ENCODE data around the gene DGKZ.

Gene DGKZ

GRCh38 chr11:46330154-46330553, 17.1 kb upstream of the DGKZ start:
- DNase-seq (ENCODE audit: low spot score) = no peak

GRCh38 chr11:46330563-46331281, 16.5 kb upstream of the DGKZ start:
- no peak for DNase-seq (ENCODE audit: low spot score)

GRCh38 chr11:46331282-46331984, 15.8 kb upstream of the DGKZ start:
- no peak for DNase-seq (ENCODE audit: low spot score)

GRCh38 chr11:46332093-46332567, 15.1 kb upstream of the DGKZ start:
- no peak for DNase-seq (ENCODE audit: low spot score)

- no peak for DNase-seq (ENCODE audit: low spot score)
Measured at GRCh38 chr11:46332568-46333393, 14.5 kb upstream of the DGKZ start.

- DNase-seq (ENCODE audit: low spot score) = no peak
Measured at GRCh38 chr11:46333394-46333947, 13.8 kb upstream of the DGKZ start.

GRCh38 chr11:46334211-46334610, 13.1 kb upstream of the DGKZ start:
- DNase-seq (ENCODE audit: low spot score) = no peak

- DNase-seq (ENCODE audit: low spot score) = no peak
Measured at GRCh38 chr11:46335271-46335670, 12.0 kb upstream of the DGKZ start.

GRCh38 chr11:46335890-46336562, 11.2 kb upstream of the DGKZ start:
- DNase-seq (ENCODE audit: low spot score) = peak; percentile 78

- DNase-seq (ENCODE audit: low spot score) = no peak
Measured at GRCh38 chr11:46336563-46337180, 10.6 kb upstream of the DGKZ start.

- no peak for DNase-seq (ENCODE audit: low spot score)
Measured at GRCh38 chr11:46337626-46338345, 9.5 kb upstream of the DGKZ start.

- DNase-seq (ENCODE audit: low spot score) = no peak
Measured at GRCh38 chr11:46338636-46338987, 8.7 kb upstream of the DGKZ start.

- DNase-seq (ENCODE audit: low spot score) = no peak
Measured at GRCh38 chr11:46338988-46339666, 8.1 kb upstream of the DGKZ start.

- DNase-seq (ENCODE audit: low spot score) = no peak
Measured at GRCh38 chr11:46339816-46340215, 7.4 kb upstream of the DGKZ start.

GRCh38 chr11:46341454-46341853, 5.8 kb upstream of the DGKZ start:
- DNase-seq (ENCODE audit: low spot score) = no peak

GRCh38 chr11:46342239-46342638, 5.0 kb upstream of the DGKZ start:
- DNase-seq (ENCODE audit: low spot score) = no peak

GRCh38 chr11:46343520-46343919, 3.7 kb upstream of the DGKZ start:
- no peak for DNase-seq (ENCODE audit: low spot score)

- no peak for DNase-seq (ENCODE audit: low spot score)
Measured at GRCh38 chr11:46345131-46345597, 2.1 kb upstream of the DGKZ start.

- no peak for DNase-seq (ENCODE audit: low spot score)
Measured at GRCh38 chr11:46345881-46346484, 1.3 kb upstream of the DGKZ start.
